C4-2B (cell line): ENCODE data around the gene FOXI3.

Experiments used
- CTCF ChIP-seq: fragments of 450-650 bp; conservative IDR thresholded peaks from 2 replicates; pipeline ENCODE4 v1.5.1; 2017; ENCODE audit warnings: mild to moderate bottlenecking
- ZFX ChIP-seq: fragments of 450-650 bp; IDR thresholded peaks from 2 replicates; pipeline ENCODE4 v1.6.1; 2017

GRCh38 chr2:88442473-88442872 is 10.0 kb downstream of the FOXI3 start:
- no peak for TF ChIP-seq CTCF
- TF ChIP-seq ZFX, result no peak
